Activated CD8-positive, alpha-beta memory T cell treated with anti-CD3 and anti-CD28 coated beads for 24 hours (primary cell): ENCODE results near the gene PADI2.

Experiments
- DNase-seq: peaks from one replicate; pipeline ENCODE4 v3.0.0-alpha.2; 2020

Gene PADI2

DNA sequence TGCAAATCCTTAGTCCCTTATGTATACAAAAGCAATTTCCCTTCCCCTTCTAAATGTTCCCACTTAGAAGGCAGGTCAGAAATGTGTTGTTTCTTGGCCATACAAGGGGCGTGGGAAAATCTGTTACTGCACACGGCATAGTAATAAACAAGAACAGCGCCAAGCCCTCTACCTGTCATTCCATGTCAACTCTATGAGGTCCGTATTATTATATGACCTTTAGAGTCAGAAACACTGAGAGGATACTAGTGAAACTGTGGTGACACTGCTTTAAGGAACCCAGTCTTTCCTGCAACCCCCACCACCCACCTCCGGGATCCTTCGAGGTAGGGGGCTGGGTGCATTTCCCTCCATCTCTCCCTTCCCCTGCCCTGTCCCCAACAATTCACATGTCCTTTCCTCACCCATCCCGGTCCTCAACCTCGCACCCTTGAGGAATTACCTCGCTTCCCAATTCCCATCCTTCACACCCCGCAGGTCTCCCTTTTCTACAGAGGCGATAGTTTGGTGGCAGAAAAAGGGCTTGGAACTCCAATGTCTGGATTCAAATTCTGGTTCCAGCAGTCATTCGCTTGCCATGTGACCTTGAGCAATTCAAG lies 66.1 kb downstream of the PADI2 start:
- DNase-seq, result no peak

DNA sequence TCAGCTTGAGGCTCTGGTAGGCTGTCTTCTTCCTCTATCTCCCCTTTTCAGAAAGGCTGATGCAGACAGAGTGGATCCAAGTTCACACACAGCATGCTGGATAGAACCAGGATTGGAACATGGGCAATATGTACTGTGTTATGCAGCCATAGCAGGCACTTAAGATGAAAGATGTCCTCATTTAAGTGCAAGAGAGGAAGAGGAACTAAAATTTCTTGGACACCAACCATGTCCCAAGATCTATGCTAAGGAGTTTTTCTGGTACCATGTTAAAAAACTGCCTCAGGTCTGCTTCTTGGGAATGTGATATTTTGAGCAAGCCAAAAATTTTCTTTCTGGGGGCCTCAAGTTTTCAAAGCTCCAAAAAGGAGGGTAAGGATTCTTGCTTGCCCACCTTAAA lies 66.6 kb downstream of the PADI2 start:
- DNase-seq, result no peak

DNA sequence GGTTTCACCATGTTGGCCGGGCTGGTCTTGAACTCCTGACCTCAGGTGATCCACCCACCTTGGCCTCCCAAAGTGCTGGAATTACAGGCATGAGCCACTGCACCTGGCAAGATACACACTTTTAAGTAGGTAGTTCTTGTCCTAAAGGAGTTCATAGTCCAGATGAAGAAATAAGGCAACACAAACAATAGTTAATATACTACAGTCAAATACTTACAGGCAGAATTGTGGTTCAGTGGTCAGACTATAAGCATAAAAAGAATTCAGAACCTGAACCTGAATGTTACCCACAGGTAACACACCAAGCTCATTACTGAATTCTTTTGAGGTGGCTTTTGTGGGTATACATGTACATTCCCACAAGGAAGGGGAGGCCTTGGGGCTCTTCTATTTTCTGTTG lies 67.2 kb downstream of the PADI2 start:
- DNase-seq, result no peak

DNA sequence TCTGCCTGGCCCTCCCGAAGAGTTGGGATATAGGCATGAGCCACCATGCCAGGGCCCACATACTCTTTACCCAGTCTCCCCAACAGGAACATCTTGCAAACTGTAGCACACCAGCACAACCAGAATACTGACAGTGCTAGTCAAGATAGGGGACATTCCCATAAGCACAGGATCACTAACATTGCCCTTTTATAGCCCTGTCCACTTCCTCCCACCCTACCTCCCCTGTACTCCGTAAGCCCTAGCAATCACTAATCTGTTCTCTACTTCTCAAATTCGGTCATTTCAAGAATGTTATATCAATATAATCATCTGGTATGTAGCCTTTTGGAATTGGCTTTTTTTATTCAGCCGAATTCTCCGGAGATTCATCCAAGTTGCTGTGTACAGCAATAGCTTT lies 71.3 kb downstream of the PADI2 start:
- DNase-seq, result no peak

DNA sequence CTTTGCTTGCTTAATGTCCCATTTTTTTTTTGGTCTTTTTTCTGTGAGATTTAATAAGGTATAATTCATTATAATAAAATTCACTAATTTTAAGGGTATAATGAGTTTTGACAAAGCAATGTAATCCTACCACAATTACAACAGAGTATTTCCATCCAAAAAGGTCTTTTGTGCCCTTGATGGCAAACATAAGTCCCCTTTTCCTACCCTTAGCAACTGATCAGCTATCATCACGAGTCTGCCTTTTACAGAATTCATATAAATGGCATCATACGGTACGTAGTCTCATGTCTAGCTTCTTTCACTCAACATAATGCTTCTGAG lies 73.0 kb downstream of the PADI2 start:
- DNase-seq, result no peak

- no peak for DNase-seq
Measured at GRCh38 chr1:17045634-17046333, 73.5 kb downstream of the PADI2 start.

- DNase-seq, result no peak
Measured at GRCh38 chr1:17045150-17045549, 74.1 kb downstream of the PADI2 start.

DNA sequence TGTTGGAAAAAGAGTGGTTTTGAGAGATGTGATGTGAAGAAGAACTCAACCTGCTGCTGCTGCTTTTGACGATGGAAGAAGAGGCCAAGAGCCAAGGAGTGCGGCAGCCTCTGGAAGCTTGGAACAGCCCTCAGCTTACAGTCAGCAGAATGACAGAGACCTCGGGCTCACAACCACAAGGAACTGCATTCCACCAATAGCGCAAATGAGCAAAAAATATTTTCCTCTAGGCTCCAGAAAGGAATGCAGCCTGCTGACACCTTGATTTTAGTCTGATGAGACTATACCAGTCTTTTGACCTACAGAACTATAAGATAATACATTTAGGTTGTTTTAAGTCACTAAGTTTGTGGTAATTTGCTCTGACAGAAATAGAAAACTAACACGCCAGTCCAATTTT lies 75.6 kb downstream of the PADI2 start:
- no peak for DNase-seq

- DNase-seq, result no peak
Measured at GRCh38 chr1:17040135-17040534, 79.1 kb downstream of the PADI2 start.

DNA sequence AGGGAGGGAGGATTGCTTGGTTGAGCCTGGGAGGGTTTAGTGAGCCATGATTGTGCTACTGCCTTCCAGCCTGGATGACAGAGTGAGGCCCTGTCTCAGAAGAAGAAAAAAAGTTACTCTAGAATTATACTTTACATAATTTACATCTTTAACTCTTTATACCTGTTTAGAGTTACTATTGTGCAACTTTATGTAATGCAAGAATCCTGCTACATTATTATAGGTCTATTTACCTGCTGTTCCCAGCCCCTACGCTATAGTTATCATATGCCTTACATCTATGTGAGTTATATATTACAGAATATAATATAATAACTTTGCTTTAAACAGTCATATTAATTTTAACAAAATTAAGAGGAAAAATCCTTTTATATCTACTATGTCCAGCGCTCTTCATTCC lies 79.7 kb downstream of the PADI2 start:
- DNase-seq, result no peak

GRCh38 chr1:17033481-17033880 lies 85.8 kb downstream of the PADI2 start:
- no peak for DNase-seq

DNA sequence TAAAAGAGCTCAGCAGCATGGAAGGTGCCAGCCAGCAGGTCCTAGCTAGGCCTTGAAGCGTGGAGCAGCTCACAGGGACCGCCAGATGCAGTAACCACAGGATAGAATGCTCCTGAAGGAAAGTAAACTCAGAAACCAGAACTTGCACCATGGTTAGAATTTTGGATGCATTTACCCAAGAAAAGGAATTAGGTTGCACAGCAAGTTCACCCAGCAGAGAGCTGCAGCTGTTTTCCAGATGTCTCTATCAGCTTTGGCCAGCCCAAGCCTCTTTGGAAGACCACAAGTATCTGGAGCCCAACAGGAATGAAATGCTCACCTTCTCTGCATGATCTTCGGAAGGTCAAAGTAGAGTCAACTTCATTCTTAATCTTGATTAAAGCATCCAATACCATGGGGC lies 86.5 kb downstream of the PADI2 start:
- DNase-seq, result no peak

DNA sequence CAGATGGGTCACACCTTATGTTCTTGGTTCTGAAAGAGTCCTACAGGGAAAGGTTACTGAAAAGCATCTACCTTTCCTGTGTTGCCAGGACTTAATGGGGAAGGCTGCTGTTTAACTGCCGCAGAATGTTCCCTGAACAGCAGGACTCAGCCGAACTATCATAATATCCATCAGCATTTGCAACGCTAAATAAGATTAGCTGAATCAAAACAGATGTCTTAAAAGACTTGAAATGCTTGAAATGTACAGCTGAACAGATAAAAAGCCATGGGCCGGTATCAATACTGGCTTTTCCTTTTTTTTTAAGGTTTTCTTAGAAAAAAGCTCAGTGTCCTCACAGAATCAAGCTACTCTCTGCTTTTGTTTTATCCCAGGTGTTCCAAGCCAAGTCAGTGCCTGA lies 87.8 kb downstream of the PADI2 start:
- no peak for DNase-seq

DNA sequence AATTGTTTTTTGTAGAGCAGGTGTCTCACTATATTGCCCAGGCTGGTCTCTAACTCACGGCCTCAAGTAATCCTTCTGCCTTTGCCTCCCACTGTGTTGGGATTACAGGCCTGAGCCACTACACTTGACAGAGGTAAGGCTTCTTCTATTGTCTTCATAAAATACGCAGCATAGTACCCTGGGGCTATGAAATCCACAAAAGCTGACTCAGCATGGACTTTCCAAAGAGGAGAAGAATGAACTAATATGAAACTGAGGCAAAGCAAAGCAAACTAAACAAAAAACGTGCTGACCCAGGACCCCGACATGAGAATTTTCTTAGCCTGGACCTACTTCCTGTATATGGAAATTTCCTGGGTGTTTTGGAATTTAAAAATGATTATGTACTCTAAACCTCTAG lies 89.0 kb downstream of the PADI2 start:
- no peak for DNase-seq

- no peak for DNase-seq
Measured at GRCh38 chr1:17028662-17029188, 90.5 kb downstream of the PADI2 start.

- no peak for DNase-seq
Measured at GRCh38 chr1:17027900-17028299, 91.4 kb downstream of the PADI2 start.

DNA sequence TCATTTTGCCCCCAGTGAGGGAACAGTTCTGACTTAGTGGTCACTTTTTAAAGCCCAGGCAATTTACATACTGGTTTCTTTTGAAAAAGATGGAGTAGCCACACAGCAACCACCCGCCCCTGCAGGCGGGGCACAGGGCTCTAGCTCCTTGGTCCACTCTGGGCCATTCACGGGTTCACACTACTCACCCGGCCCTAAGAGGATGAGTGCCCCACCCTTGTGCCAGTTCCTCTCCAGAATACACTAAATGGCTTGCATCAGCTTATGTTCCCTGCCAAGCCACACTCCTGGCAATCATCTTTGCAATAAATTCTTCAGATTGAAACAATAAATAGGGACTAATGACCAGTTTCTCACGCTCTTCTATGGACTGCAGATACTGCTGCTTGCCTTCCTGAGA lies 91.8 kb downstream of the PADI2 start:
- no peak for DNase-seq

GRCh38 chr1:17024721-17025120 lies 94.5 kb downstream of the PADI2 start:
- no peak for DNase-seq

- no peak for DNase-seq
Measured at GRCh38 chr1:17023573-17023972, 95.7 kb downstream of the PADI2 start.

DNA sequence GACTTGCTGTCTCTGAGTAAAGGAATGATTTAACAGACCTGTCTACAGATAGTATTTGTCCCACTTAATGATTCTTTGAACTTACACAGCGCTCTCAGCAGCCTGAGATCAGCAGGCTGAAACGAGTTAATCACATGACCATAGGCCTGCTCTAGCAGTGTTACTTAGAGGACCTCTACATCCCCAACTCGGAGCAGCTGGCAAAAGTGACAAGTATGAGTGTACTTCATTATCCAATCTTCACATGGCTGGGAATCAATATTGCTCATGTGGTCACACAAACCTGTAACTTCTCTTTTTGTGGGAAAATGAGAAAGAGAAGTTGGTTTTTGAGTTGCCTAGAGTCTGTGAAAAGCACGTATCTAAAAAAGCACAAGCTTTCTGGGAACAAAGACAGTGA lies 96.1 kb downstream of the PADI2 start:
- no peak for DNase-seq

GRCh38 chr1:17021896-17022295 lies 97.4 kb downstream of the PADI2 start:
- DNase-seq, result no peak

DNA sequence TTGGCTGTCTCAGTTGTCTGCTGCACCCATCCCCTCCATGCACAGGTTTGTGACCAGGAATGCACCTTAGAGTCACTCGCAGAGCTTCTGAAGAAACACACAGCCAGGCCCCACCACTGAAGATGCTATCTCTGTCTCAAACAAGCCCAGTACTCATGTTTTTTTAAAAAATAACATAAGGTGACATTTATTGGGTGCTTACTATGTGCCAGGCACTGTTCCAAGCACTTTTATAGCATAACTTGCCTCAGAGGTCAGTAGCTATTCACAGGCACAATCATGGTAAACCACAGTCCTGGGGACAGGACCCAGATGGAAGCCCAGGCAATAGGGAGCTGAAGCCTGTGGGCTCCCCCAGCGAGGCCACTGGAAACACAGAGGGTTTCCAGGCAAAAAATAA lies 98.7 kb downstream of the PADI2 start:
- DNase-seq, result no peak

- DNase-seq, result no peak
Measured at GRCh38 chr1:17018849-17019248, 100.4 kb downstream of the PADI2 start.

- DNase-seq, result no peak
Measured at GRCh38 chr1:17017435-17017834, 101.8 kb downstream of the PADI2 start.
